H1 (cell line): ENCODE data around the gene DCBLD2. TPM values are rescaled to one million over a fixed set of nuclear protein-coding genes. Genes with fewer than 3 reads are reported as not detected.

Source experiments
- CHD7 ChIP-seq: fragments of 300-600 bp; sonication (generic); IDR thresholded peaks from 2 replicates; pipeline ENCODE4 v1.7.1; 2012; ENCODE audit warnings: low read length, moderate library complexity, mild to moderate bottlenecking, inconsistent platforms; ENCODE audit not compliant: insufficient replicate concordance
- SRF ChIP-seq: IDR thresholded peaks from 2 replicates; pipeline ENCODE4 v1.6.1; 2011; ENCODE audit warnings: mild to moderate bottlenecking, low read depth, low read length, moderate library complexity
- TCF12 ChIP-seq: IDR thresholded peaks from 2 replicates; pipeline ENCODE4 v1.6.1; 2011; ENCODE audit warnings: low read depth, mild to moderate bottlenecking, low read length
- polyA plus RNA-seq, 7 experiments: library from polyadenylated mRNA; depleted of rRNA in 3 of 7; stranded (reverse) in 5 of 7; unstranded in 2 of 7; fragments of >200 nt in 5 of 7; fragments of 200-250 nt in 2 of 7; gene quantifications; 1 replicate in 5 of 7; 2 replicates in 1 of 7; 4 replicates in 1 of 7; pipeline versions ENCODE4 v1.2.1 to v1.2.3, GENCODE V29; 2011 to 2013; ENCODE audit warnings: missing spikeins in 2 of 7, mixed read lengths in 2 of 7
- total RNA-seq: library from RNA; stranded (reverse); fragmentation: NEBNext Ultra II Directional; extraction: Animal tissue kit (Norgen Biotek cat#: 25700); gene quantifications from 2 replicates; pipeline ENCODE4 v1.2.1, GENCODE V29; 2021

Gene DCBLD2
- total and polyA plus RNA-seq, 2 of the 8 experiments (the other 6 are each of a cell fraction or from before 2014, with no cell fraction given), result 19.6 to 63.8 TPM

DNA sequence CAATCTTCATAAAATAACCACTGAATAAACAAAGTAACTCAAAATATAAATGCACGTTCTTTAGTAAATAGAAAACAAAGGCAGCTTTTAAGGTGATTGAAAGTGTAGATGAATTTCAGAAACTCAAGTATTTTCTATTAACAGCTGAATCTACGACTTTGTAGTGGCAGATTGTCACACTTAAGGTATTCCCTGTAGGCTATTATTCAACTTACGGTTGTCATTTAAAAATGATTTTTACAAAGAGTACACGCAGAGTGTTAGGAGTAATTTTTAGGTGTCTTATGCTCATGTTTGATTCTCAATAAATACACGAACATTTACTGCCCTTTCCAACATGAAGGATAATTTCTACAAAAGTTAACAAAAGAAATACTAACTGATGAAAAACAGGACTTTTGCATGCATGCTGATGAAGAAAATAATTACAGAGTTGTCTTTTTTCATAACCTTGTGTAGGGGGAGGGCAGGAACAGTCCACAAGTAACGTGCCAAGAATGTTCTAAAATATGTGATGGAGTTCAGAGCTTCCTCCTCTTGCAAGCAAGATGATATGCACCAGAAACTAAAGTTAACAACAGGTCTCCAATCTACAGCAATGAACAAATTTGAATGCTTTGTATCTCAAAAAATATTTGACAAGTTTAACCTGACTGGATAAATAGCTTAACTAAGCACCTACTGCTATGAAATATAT is 16.7 kb downstream of the DCBLD2 start (continued):
- TF ChIP-seq CHD7 (no peak), TCF12 (no peak), SRF (no peak)
